ACHN (cell line): Measurements from ENCODE around the gene CASD1.

Experiments
- DNase-seq: peaks from one replicate; pipeline ENCODE4 v3.0.0-alpha.2; 2015
- in situ Hi-C: cut with HindIII; loops from 2 replicates; pipeline ENCODE4 v1.10.0; 2017; ENCODE audit warnings: low sequenced_read_pairs, low pct_ligation_motif_present, low pct_unique_long_range_greater_than_20kb

Gene CASD1

GRCh38 chr7:94510582-94511496, 1.2 kb downstream of the CASD1 start:
- peak; percentile 56 for DNase-seq
- in situ Hi-C loops = no loop called here

GRCh38 chr7:94511718-94512117, 2.1 kb downstream of the CASD1 start:
- DNase-seq = no peak
- in situ Hi-C loops = no loop called here

GRCh38 chr7:94512735-94513564, 3.3 kb downstream of the CASD1 start:
- DNase-seq = no peak
- in situ Hi-C loops = no loop called here

GRCh38 chr7:94513565-94513860, 3.9 kb downstream of the CASD1 start:
- in situ Hi-C loops = no loop called here
- DNase-seq = no peak

DNA sequence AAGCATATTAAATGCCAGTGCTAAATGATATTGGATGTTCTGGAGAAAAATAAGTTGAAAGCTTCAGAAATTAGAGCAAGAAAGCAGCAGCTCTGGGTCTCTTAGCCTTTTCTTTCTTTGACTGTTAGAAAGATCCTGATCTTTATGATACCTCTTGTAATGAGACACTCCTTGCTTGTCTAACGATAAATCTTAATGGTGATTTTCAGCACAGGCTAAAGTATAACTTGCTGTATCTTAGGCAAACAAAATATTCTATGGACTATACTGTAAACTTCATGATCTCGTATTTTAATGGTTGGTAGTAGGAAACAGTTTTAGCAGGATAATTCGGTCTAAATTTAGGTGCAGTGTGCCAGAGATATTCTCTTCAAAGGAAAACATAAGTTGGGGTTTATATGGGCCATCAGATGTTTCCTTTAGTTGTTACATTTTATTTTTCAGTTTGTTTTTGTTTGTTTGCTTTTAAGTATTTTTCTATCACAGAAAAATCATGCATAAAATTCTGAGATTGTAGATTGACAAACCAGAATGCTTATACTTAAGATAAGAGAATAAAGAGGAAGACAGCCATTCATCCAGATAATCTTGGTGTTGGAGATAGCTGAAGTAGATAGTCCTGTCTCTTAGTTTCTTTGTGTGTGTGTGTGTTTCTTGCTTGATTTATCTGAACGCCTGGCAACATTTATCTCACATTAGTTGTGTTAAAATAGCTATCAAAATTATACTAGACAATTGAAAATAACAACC, 4.7 kb downstream of the CASD1 start:
- no peak for DNase-seq
- in situ Hi-C loops = no loop called here

DNA sequence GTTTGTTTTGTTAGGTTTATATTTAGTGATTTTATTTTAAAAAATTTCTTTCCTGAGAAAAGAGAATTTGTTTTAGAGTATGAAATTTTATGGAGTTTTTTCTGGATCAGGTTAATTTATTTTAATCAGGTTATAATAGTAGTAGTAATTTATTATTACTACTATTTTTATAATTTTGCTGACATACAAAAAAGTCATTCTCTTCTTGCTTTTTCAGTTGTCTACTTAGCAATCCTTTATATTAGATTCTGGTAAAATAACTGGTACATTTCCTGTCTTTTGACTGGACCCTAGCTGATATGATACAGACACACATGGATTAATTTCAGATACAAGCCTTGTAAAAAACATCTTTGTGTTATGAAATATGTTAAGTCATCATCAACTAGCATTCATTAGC, 5.3 kb downstream of the CASD1 start:
- DNase-seq = no peak

GRCh38 chr7:94525923-94526322, 16.3 kb downstream of the CASD1 start:
- no peak for DNase-seq
- in situ Hi-C loops = no loop called here

More for the DNA sequence above, 5.3 kb downstream of the CASD1 start:
- in situ Hi-C loops = no loop called here

DNA sequence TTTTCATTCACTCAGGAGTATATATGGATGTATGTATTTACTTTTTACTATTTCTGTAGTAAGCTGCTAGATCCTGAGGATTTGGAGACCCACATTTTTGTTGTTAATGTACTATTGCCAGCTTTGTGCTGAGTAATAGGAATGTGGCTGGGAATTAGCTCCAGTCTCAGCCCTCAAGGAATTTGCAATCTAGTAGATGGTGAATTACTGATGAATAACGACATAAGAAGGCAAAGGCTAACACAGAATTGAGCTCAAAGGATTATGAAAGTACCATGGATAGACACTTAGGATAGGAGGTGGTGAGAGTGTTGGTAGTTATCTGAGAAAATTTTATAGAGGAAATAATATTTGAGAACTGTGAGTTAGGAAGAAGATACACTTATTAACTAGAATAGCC, 19.9 kb downstream of the CASD1 start:
- no peak for DNase-seq
- in situ Hi-C loops = no loop called here

GRCh38 chr7:94530109-94530508, 20.5 kb downstream of the CASD1 start:
- DNase-seq = no peak
- in situ Hi-C loops = no loop called here

DNA sequence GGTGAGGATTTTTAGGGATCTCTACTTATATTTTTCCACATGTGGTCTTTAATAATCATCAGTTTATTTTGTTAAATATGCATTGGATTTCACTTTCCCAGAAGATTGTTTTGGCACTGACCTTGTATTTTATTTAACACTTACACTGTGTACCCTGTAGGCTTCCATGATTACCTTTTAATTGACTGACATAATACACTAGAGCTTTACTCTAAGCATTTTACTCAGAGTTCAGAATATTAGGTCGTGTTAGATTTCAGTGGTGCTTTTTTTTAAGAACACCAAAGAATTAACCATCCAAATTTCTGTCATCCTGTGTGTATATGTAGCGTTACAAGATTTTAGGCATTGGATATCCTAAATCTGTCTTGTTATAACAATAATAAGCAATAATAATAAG, 23.1 kb downstream of the CASD1 start:
- in situ Hi-C loops = no loop called here
- no peak for DNase-seq

DNA sequence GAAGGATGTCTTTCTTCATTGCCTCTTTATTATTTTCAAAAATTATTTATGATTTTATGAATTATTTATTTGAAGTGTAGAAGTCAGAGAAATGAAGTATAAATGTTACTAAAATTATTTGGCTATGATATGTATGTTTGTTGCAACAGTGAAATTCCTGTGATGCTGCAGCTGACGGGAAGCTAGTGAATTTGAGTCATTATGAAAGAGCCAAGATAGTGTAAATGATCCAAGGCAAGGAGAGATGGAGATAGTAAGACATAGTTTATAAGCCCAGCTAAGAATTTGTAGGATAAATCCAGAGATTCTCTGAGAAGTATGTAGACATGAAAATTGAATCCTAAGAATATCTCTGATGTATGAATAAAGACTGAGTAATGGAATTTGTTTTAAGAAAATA, 30.8 kb downstream of the CASD1 start:
- in situ Hi-C loops = no loop called here
- DNase-seq = no peak

GRCh38 chr7:94547126-94547525, 37.5 kb downstream of the CASD1 start:
- in situ Hi-C loops = no loop called here
- no peak for DNase-seq

GRCh38 chr7:94556028-94556427, 46.4 kb downstream of the CASD1 start:
- DNase-seq = no peak
- in situ Hi-C loops = no loop called here

DNA sequence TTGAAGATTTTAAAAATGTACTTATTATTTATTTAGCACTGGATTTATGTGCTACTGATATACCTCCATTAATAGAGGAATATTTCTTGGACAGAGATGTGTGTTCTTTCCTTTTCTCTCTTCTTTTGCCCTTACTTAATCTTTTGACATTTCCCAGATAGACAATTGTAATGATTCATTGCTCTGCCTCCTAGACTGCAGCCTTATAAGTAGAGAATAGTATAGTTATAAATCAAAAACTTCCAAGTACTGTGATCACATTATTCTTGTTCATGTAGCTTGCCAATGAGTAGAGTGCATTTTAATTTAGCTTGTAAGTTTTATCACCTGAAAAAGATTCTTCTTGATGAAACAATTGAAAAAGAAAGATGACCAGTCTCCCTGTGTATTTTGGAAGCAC, 47.6 kb downstream of the CASD1 start:
- DNase-seq = no peak
- in situ Hi-C loops = no loop called here

DNA sequence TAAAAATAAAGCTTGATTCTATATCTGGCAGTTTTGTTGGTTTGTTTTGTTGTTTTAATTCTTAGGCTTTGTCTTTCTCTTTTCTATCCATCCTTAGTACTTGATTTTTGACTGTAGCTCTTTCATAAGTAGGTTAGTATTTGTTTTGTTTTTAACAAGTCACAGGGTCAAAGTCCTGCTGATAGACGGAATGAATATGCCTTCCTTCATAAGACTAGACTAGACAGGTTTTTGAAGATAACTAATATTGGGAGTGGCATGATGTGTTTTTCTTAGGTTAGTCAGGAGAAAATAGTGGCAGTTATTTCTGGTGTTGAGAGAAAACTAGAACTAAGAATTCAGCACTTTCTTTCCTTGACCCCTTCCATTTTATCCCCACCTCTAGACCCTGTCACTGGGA, 50.4 kb downstream of the CASD1 start:
- in situ Hi-C loops = no loop called here
- no peak for DNase-seq

- DNase-seq = no peak
- in situ Hi-C loops = no loop called here
These were observed 52.4 kb downstream of the CASD1 start for GRCh38 chr7:94561841-94562514.

DNA sequence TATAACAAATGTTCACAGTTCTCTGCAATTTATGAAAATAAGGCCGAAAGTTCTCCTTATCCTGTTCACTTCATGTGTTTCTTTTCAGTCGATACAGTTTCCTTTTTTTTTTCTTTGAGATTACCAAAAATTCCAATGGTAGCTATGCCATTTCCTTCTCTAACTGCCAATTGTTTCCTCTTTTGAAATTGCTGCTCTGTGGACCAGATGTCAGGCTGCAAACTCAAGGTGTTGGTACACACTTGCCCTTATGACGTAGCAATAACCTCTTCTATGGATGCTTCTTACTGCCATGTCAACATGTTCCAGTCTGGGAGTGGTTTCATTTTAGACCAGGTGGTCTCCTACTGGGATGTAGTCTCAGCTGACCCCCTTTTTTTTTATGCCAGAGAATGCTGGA, 52.9 kb downstream of the CASD1 start:
- DNase-seq = no peak
- in situ Hi-C loops = no loop called here

- DNase-seq = no peak
- in situ Hi-C loops = no loop called here
These were observed 55.8 kb downstream of the CASD1 start for GRCh38 chr7:94565247-94565894.
